ENCODE data around the gene MED13L.

GRCh38 chr12:115956236-115956635 is 321.3 kb downstream of the MED13L start:
- no peak for TF ChIP-seq CTCF (IDR thresholded peaks at IDR 0.05; ENCODE audit: insufficient read depth, low read length, poor library complexity, severe bottlenecking)
- no peak for TF ChIP-seq EZH2phosphoT487 (conservative IDR thresholded peaks at IDR 0.05; ENCODE audit: low read length)

Data from SU-DHL-6 (cell line).